ENCODE data around the gene RTBDN. TPM values are rescaled to one million over a fixed set of nuclear protein-coding genes. Genes with fewer than 3 reads are reported as not detected.

The RTBDN gene
- total and polyA plus RNA-seq, 10 of the 15 experiments (the other 5 are each of a cell fraction or from before 2014, with no cell fraction given) = 0.45 TPM; not detected in 9

DNA sequence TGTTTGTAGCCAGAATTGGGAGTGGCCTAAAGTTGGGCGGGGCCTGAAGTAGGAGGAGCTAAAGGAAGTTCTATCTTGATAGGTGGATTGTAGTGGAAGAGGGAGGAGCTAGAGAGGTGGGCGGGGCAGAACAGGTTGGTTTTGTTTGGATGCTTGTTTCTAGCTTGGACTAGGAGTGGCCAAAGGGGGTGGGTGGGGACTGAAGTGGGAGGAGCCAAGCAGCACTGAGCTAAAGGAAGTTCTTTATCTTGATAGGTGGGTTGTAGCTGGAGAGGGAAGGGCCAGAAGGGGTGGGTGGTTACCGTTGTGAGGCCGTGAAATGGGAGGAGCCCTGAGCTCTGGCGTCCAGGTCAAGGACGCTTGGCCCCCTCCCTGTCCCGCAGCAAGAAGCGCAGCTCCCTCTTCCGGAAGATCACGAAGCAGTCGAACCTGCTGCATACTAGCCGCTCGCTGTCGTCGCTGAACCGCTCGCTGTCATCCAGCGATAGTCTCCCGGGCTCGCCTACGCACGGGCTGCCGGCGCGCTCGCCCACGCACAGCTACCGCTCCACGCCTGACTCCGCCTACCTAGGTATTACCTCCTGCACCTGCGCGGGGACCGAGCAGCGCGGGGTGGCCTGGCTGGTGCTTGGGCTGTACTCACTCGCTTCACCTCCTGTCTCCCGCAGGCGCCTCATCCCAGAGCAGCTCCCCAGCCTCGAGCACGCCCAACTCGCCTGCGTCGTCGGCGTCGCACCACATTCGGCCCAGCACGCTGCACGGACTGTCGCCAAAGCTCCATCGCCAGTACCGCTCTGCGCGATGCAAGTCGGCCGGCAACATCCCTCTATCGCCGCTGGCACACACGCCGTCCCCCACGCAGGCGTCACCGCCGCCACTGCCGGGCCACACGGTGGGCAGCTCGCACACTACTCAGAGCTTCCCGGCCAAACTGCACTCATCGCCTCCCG lies 38.8 kb upstream of the RTBDN start (continued):
- TF ChIP-seq, protein P1, sequence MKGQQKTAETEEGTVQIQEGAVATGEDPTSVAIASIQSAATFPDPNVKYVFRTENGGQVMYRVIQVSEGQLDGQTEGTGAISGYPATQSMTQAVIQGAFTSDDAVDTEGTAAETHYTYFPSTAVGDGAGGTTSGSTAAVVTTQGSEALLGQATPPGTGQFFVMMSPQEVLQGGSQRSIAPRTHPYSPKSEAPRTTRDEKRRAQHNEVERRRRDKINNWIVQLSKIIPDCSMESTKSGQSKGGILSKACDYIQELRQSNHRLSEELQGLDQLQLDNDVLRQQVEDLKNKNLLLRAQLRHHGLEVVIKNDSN (IDR thresholded peaks at IDR 0.05; ENCODE audit: borderline replicate concordance, extremely low read length, insufficient read depth, low read depth, low read length) = no peak
- TF ChIP-seq POLR2A (IDR thresholded peaks at IDR 0.05; ENCODE audit: low read depth, low read length) = peak; percentile 44; the same call in 1 of the 2 replicates
- TF ChIP-seq TCF3 (IDR thresholded peaks at IDR 0.05; ENCODE audit: borderline replicate concordance, insufficient read depth, low read depth, low read length) = 0 out of 2 replicates have a peak, but pooled peaks have one; percentile 32
- TF ChIP-seq ZNF217 (IDR thresholded peaks at IDR 0.05) = no peak
- TF ChIP-seq RBBP5 (conservative IDR thresholded peaks at IDR 0.05) = no peak

DNA sequence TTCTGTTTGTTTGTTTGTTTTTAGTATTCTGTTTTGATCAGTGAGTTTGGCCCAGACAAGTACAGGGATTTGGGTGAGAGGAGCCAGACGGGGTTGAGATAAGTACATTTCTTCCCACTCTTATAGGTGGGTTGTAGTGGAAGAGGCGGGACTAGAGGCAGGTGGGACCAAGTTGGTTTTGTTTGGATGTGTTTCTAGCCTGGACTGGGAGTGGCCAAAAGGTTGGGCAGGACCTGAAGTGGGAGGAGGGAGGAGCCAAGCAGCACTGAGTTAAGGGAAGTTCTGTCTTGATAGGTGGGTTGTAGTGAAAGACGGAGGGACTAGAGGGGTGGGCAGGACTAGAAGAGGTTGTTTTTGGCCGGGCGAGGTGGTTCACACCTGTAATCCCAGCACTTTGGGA lies 37.9 kb upstream of the RTBDN start:
- RAD21 ChIA-PET (ENCODE audit: unreplicated experiment) = no interaction called here
- SMC1A ChIA-PET (ENCODE audit: uncharacterized antibody, unreplicated experiment) = no interaction called here
- CTCF ChIA-PET = interaction anchor here (1.2 to 1.4 kb wide), 3 partner anchors 9 to 35 kb away, joined by 3 to 4 read pairs (median 4); partner anchors contain the start of gene DNASE2
- BruUV-seq (replicated peaks) = no TSS peak
- Histone ChIP-seq H2AFZ (ENCODE audit: control insufficient read depth, low read depth, low read length) (no peak overlapping the region), H3K9me3 (replicated peaks; ENCODE audit: control insufficient read depth, insufficient read depth, low read length) (no peaks in the 10 kb centered on the region; the same call in 2 of the 3 replicates), H3K79me2 (ENCODE audit: control insufficient read depth, insufficient read depth, low read length) (no peaks in the 10 kb centered on the region), H4K20me1 (ENCODE audit: control insufficient read depth, insufficient read depth) (no peaks in the 10 kb centered on the region), H3K27me3 (replicated peaks in 1 of 2; ENCODE audit: control insufficient read depth in 2 of 2, insufficient read depth in 2 of 2, low read length in 1 of 2) (no peaks in the 10 kb centered on the region), H3K4me3 (no peak overlapping the region), H3K27ac (ENCODE audit: control insufficient read depth, insufficient read depth) (no peak overlapping the region), H3K4me1 (ENCODE audit: control insufficient read depth, insufficient read depth, low read length) (peaks cover 2% of the 10 kb centered on the region; the same call in 1 of the 2 replicates), H3K4me2 (ENCODE audit: control insufficient read depth, insufficient read depth) (no peak overlapping the region), H3K36me3 (ENCODE audit: control insufficient read depth in 2 of 2, insufficient read depth in 2 of 2, low read length in 1 of 2) (no peaks in the 10 kb centered on the region), H3K9ac (ENCODE audit: control insufficient read depth, insufficient read depth, low read length) (no peak overlapping the region)
- in situ Hi-C loops (cut with MboI) = no loop called here
- intact Hi-C loops (cut with micrococcal nuclease; ENCODE audit: unreplicated experiment) = no loop called here
- 80% methylated on average over 5 of the region's 5 CpGs for WGBS (ENCODE audit: insufficient coverage, insufficient replicate concordance, low lambda C conversion rate, missing lambda C conversion rate)
- FAIRE-seq = peak; percentile 73
- peak; percentile 38 for ATAC-seq
- no peak for DNase-seq (ENCODE audit: low read depth, low spot score)
- POLR2A ChIA-PET = interaction anchor here (0.7 kb wide), 1 partner anchor 8 kb away, joined by 4 read pairs; no protein-coding TSS in a partner anchor
- TF ChIP-seq TBL1XR1 (IDR thresholded peaks at IDR 0.05; ENCODE audit: low read depth, low read length) (no peak), CHD4 (IDR thresholded peaks at IDR 0.05) (no peak), FOXM1 (IDR thresholded peaks at IDR 0.05; ENCODE audit: low read depth, low read length) (no peak), SMC3 (IDR thresholded peaks at IDR 0.05; ENCODE audit: borderline replicate concordance, low read length) (no peak), SP1 (IDR thresholded peaks at IDR 0.05; ENCODE audit: low read depth, low read length) (no peak), ZNF217 (IDR thresholded peaks at IDR 0.05) (no peak), EGR1 (IDR thresholded peaks at IDR 0.05; ENCODE audit: borderline replicate concordance in 1 of 2, low read depth in 2 of 2, low read length in 2 of 2) (no peak), ZBED1 (IDR thresholded peaks at IDR 0.05; ENCODE audit: borderline replicate concordance) (no peak), WRNIP1 (IDR thresholded peaks at IDR 0.05; ENCODE audit: borderline replicate concordance, low read depth, low read length) (no peak)
- TF ChIP-seq, protein P2, sequence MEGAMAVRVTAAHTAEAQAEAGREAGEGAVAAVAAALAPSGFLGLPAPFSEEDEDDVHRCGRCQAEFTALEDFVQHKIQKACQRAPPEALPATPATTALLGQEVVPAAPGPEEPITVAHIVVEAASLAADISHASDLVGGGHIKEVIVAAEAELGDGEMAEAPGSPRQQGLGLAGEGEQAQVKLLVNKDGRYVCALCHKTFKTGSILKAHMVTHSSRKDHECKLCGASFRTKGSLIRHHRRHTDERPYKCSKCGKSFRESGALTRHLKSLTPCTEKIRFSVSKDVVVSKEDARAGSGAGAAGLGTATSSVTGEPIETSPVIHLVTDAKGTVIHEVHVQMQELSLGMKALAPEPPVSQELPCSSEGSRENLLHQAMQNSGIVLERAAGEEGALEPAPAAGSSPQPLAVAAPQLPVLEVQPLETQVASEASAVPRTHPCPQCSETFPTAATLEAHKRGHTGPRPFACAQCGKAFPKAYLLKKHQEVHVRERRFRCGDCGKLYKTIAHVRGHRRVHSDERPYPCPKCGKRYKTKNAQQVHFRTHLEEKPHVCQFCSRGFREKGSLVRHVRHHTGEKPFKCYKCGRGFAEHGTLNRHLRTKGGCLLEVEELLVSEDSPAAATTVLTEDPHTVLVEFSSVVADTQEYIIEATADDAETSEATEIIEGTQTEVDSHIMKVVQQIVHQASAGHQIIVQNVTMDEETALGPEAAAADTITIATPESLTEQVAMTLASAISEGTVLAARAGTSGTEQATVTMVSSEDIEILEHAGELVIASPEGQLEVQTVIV (IDR thresholded peaks at IDR 0.05; ENCODE audit: borderline replicate concordance, partially characterized antibody) = no peak
- TF ChIP-seq, protein P3, sequence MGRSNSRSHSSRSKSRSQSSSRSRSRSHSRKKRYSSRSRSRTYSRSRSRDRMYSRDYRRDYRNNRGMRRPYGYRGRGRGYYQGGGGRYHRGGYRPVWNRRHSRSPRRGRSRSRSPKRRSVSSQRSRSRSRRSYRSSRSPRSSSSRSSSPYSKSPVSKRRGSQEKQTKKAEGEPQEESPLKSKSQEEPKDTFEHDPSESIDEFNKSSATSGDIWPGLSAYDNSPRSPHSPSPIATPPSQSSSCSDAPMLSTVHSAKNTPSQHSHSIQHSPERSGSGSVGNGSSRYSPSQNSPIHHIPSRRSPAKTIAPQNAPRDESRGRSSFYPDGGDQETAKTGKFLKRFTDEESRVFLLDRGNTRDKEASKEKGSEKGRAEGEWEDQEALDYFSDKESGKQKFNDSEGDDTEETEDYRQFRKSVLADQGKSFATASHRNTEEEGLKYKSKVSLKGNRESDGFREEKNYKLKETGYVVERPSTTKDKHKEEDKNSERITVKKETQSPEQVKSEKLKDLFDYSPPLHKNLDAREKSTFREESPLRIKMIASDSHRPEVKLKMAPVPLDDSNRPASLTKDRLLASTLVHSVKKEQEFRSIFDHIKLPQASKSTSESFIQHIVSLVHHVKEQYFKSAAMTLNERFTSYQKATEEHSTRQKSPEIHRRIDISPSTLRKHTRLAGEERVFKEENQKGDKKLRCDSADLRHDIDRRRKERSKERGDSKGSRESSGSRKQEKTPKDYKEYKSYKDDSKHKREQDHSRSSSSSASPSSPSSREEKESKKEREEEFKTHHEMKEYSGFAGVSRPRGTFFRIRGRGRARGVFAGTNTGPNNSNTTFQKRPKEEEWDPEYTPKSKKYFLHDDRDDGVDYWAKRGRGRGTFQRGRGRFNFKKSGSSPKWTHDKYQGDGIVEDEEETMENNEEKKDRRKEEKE (IDR thresholded peaks at IDR 0.05) = no peak
